CD14-positive monocyte (primary cell): Measurements from ENCODE around the gene CAST. TPM values are rescaled to one million over a fixed set of nuclear protein-coding genes. Genes with fewer than 3 reads are reported as not detected.

Experiments
- DNase-seq, 3 donors: peaks; one replicate each; pipeline ENCODE4 v3.0.0-alpha.2; 2011 to 2022
- H2AFZ ChIP-seq: 2 replicates; pipeline ENCODE4 v1.6.0; 2012; ENCODE audit warnings: mild to moderate bottlenecking, low read depth, low read length, inconsistent platforms; ENCODE audit not compliant: insufficient read depth, poor library complexity, severe bottlenecking
- H3K27ac ChIP-seq, 2 donors: 1 replicate in 1 of 2; 2 replicates in 1 of 2; pipeline ENCODE4 v1.5.1; 2012 to 2013; ENCODE audit warnings: low read length in 2 of 2, control low read depth in 1 of 2, inconsistent platforms in 1 of 2, low read depth in 1 of 2, mild to moderate bottlenecking in 1 of 2
- H3K27me3 ChIP-seq, 2 donors: one replicate each; pipeline versions ENCODE4 v1.6.0 to v1.6.1; 2011 to 2013; ENCODE audit warnings: low read length in 2 of 2; ENCODE audit not compliant: control insufficient read depth in 2 of 2, insufficient read depth in 2 of 2
- H3K36me3 ChIP-seq, 2 donors: replicated peaks in 1 of 2; 1 replicate in 1 of 2; 2 replicates in 1 of 2; pipeline versions ENCODE4 v1.5.1 to v1.6.1; 2012 to 2013; ENCODE audit warnings: low read length in 2 of 2, control low read depth in 1 of 2, inconsistent platforms in 1 of 2, mild to moderate bottlenecking in 1 of 2; ENCODE audit not compliant: insufficient read depth in 2 of 2, control insufficient read depth in 1 of 2
- H3K4me1 ChIP-seq, 2 donors: 1 replicate in 1 of 2; 2 replicates in 1 of 2; pipeline versions ENCODE4 v1.5.1 to v1.6.1; 2012 to 2013; ENCODE audit warnings: low read length in 2 of 2, control low read depth in 1 of 2, inconsistent platforms in 1 of 2, mild to moderate bottlenecking in 1 of 2, moderate library complexity in 1 of 2; ENCODE audit not compliant: insufficient read depth in 2 of 2, control insufficient read depth in 1 of 2
- H3K4me2 ChIP-seq: replicated peaks from 2 replicates; pipeline ENCODE3; 2012; ENCODE audit warnings: low read length, moderate library complexity, mild to moderate bottlenecking; ENCODE audit not compliant: poor library complexity, severe bottlenecking; ENCODE audit errors: extremely low read depth
- H3K4me3 ChIP-seq, 3 experiments: fragments of 200-600 bp in 1 of 3; sonication (generic) in 1 of 3; replicated peaks in 1 of 3; 1 replicate in 2 of 3; 2 replicates in 1 of 3; pipeline ENCODE4 v1.5.1; 2011 to 2013; ENCODE audit warnings: low read length in 3 of 3, mild to moderate bottlenecking in 3 of 3, control low read depth in 2 of 3, low read depth in 2 of 3, inconsistent platforms in 1 of 3, moderate library complexity in 1 of 3
- H3K79me2 ChIP-seq: 2 replicates; pipeline ENCODE4 v1.6.0; 2012; ENCODE audit warnings: mild to moderate bottlenecking, control low read depth, inconsistent platforms, low read length, moderate library complexity; ENCODE audit not compliant: insufficient read depth
- H3K9ac ChIP-seq: 2 replicates; pipeline ENCODE4 v1.6.0; 2017; ENCODE audit warnings: low read length, mild to moderate bottlenecking; ENCODE audit not compliant: insufficient read depth, poor library complexity, severe bottlenecking
- H3K9me3 ChIP-seq, 2 donors: replicated peaks in 1 of 2; 1 replicate in 1 of 2; 2 replicates in 1 of 2; pipeline versions ENCODE4 v1.5.1 to v1.6.1; 2012 to 2013; ENCODE audit warnings: low read length in 2 of 2, control low read depth in 1 of 2; ENCODE audit not compliant: control insufficient read depth in 1 of 2, insufficient read depth in 1 of 2
- H4K20me1 ChIP-seq: 2 replicates; pipeline ENCODE4 v1.6.0; 2012; ENCODE audit warnings: mild to moderate bottlenecking, low read length, control low read depth, moderate library complexity; ENCODE audit not compliant: insufficient read depth
- H3K27ac Mint-ChIP-seq, 7 donors: one replicate each; pipeline ENCODE4 v1.8.0; 2020; ENCODE audit warnings: mild to moderate bottlenecking in 7 of 7, mixed read lengths in 7 of 7, moderate library complexity in 6 of 7, inconsistent platforms in 2 of 7
- H3K27me3 Mint-ChIP-seq, 3 donors: one replicate each; pipeline ENCODE4 v1.8.0; 2021 to 2022; ENCODE audit warnings: low read depth in 3 of 3, mild to moderate bottlenecking in 3 of 3, mixed read lengths in 3 of 3, moderate library complexity in 3 of 3, inconsistent platforms in 1 of 3
- H3K36me3 Mint-ChIP-seq, 2 donors: one replicate each; pipeline ENCODE4 v1.8.0; 2020; ENCODE audit warnings: mixed read lengths in 2 of 2, inconsistent platforms in 1 of 2, mild to moderate bottlenecking in 1 of 2
- H3K4me1 Mint-ChIP-seq: one replicate; pipeline ENCODE4 v1.8.0; 2020; ENCODE audit warnings: mild to moderate bottlenecking, mixed read lengths
- H3K4me3 Mint-ChIP-seq, 2 donors: one replicate each; pipeline ENCODE4 v1.8.0; 2020; ENCODE audit warnings: mild to moderate bottlenecking in 2 of 2, mixed read lengths in 2 of 2, moderate library complexity in 1 of 2
- H3K9me3 Mint-ChIP-seq, 7 donors: one replicate each; pipeline ENCODE4 v1.8.0; 2020 to 2022; ENCODE audit warnings: mixed read lengths in 7 of 7, mild to moderate bottlenecking in 6 of 7, moderate library complexity in 6 of 7, inconsistent platforms in 2 of 7
- WGBS: methylation state at CpG from one replicate; pipeline ENCODE4 v1.1.5; 2013; ENCODE audit warnings: missing lambda C conversion rate; ENCODE audit not compliant: insufficient coverage; 5-methylcytosine and 5-hydroxymethylcytosine counted together
- intact Hi-C, 2 donors: fragments of 100-400 bp; cut with micrococcal nuclease; formaldehyde crosslinking; loops; one replicate each; pipeline versions ENCODE4 v1.15.0 to v1.15.1; 2023
- polyA plus RNA-seq, 3 donors: library from polyadenylated mRNA; depleted of rRNA in 1 of 3; unstranded in 2 of 3; stranded (reverse) in 1 of 3; fragments of 300-500 nt in 2 of 3; fragments of >200 nt in 1 of 3; fragmentation: Illumina TruSeq in 2 of 3; gene quantifications; 1 replicate in 2 of 3; 2 replicates in 1 of 3; pipeline ENCODE4 v1.2.3, GENCODE V29; 2012 to 2021
- TF ChIP-seq, protein P1 (sequence below): fragments of 200-600 bp; IDR thresholded peaks from one replicate; pipeline ENCODE4 v1.8.0; 2022; ENCODE audit warnings: antibody characterized with exemption, mild to moderate bottlenecking

CAST gene
- polyA plus RNA-seq, 3 donors = 49.6 to 125 (median 76.8) TPM

DNA sequence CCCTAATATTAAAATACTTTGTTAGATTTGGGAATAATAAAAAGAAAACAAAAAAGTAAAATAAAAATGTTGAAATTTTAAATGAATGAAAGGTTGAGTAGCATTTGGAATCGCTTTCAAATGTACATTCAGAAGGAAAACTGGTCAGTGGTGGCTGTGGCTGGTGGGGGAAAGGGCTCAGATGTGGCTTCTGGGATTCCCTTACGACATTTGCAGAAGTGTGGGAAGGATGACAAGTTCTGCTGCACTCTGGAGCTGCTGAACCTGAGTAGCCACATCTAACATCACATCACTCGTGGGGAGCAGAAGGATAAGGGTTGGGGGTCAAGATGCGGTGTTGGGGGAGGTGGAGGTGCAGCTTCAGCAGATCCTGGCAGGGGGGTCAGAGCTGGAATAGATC, 25.6 kb upstream of the CAST start:
- no peaks in the 10 kb centered on the region for H4K20me1 ChIP-seq
- no peak overlapping the region for H3K9ac ChIP-seq
- TF ChIP-seq, protein P1, sequence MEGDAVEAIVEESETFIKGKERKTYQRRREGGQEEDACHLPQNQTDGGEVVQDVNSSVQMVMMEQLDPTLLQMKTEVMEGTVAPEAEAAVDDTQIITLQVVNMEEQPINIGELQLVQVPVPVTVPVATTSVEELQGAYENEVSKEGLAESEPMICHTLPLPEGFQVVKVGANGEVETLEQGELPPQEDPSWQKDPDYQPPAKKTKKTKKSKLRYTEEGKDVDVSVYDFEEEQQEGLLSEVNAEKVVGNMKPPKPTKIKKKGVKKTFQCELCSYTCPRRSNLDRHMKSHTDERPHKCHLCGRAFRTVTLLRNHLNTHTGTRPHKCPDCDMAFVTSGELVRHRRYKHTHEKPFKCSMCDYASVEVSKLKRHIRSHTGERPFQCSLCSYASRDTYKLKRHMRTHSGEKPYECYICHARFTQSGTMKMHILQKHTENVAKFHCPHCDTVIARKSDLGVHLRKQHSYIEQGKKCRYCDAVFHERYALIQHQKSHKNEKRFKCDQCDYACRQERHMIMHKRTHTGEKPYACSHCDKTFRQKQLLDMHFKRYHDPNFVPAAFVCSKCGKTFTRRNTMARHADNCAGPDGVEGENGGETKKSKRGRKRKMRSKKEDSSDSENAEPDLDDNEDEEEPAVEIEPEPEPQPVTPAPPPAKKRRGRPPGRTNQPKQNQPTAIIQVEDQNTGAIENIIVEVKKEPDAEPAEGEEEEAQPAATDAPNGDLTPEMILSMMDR = no peak
- H3K27me3 Mint-ChIP-seq = peaks cover 0 to 2% (median 2%) of the 10 kb centered on the region in 3 donors
- H3K4me3 ChIP-seq = no peak overlapping the region
- H3K36me3 Mint-ChIP-seq = no peaks in the 10 kb centered on the region
- peaks cover 11 to 13% of the 10 kb centered on the region in 2 donors for H3K4me1 ChIP-seq
- no peaks in the 10 kb centered on the region for H3K27me3 ChIP-seq
- H3K4me3 Mint-ChIP-seq = no peak overlapping the region
- H3K27ac ChIP-seq = no peak overlapping the region
- H3K36me3 ChIP-seq = no peaks in the 10 kb centered on the region
- no peaks in the 10 kb centered on the region for H3K79me2 ChIP-seq
- H2AFZ ChIP-seq = no peak overlapping the region
- peaks cover 24% of the 10 kb centered on the region for H3K4me1 Mint-ChIP-seq
- WGBS = 80% methylated on average over 1 of the region's 4 CpGs
- peak overlapping the region in 1 of 7 donors; percentile 28 for H3K27ac Mint-ChIP-seq
- DNase-seq = no peak
- intact Hi-C loops = no loop called here
- H3K4me2 ChIP-seq = no peak overlapping the region
- H3K9me3 Mint-ChIP-seq = no peaks in the 10 kb centered on the region
- no peaks in the 10 kb centered on the region for H3K9me3 ChIP-seq

DNA sequence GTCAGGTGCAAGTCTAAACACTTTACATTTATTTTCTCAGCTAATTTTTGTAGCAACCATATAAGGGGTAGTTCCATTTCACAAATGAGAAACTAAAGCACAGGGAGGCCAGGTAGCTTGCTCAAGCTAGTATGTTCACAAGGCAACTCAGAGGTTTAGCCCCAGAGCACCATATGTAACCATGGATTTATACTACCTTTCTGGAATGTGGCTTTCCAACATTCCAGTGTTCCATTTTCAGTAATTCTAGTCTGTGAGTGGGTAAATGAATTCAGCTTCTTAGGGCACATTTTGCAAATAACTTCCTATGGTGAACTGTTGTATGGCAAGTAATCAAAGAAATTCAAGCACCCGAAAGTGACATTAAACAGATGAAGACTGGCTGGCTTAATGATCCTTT, 25.0 kb upstream of the CAST start:
- Histone ChIP-seq H3K79me2 (no peaks in the 10 kb centered on the region), H3K36me3 (no peaks in the 10 kb centered on the region), H2AFZ (no peak overlapping the region), H3K4me1 (peaks cover 11 to 13% of the 10 kb centered on the region in 2 donors), H3K9me3 (no peaks in the 10 kb centered on the region), H3K4me3 (no peak overlapping the region), H3K4me2 (no peak overlapping the region), H3K9ac (no peak overlapping the region), H3K27ac (no peak overlapping the region), H3K27me3 (no peaks in the 10 kb centered on the region), H4K20me1 (no peaks in the 10 kb centered on the region)
- Mint-ChIP-seq H3K27ac (no peak overlapping the region), H3K4me1 (peaks cover 25% of the 10 kb centered on the region), H3K36me3 (no peaks in the 10 kb centered on the region), H3K27me3 (peaks cover 0 to 2% (median 2%) of the 10 kb centered on the region in 3 donors), H3K9me3 (no peaks in the 10 kb centered on the region), H3K4me3 (no peak overlapping the region)
- intact Hi-C loops = no loop called here
- TF ChIP-seq, protein P1 = no peak
- no CpG with 5 or more reads among the region's 1 CpG for WGBS
- no peak for DNase-seq
